T-cell (primary cell): ENCODE results near the gene HSD17B2. TPM values are rescaled to one million over a fixed set of nuclear protein-coding genes. Genes with fewer than 3 reads are reported as not detected.

Source experiments
- ATAC-seq, 4 experiments: fragments of 200-7000 bp in 3 of 4; fragments of 150-1000 bp in 1 of 4; cut with Tn5 transposase; replicated peaks in 1 of 4; 1 replicate in 3 of 4; 2 replicates in 1 of 4; pipeline ENCODE4 v1.10.0; 2021; ENCODE audit warnings: moderate library complexity in 3 of 4, mild to moderate bottlenecking in 2 of 4, moderate number of reproducible peaks in 1 of 4
- CTCF ChIA-PET, 2 donors: fragments of 300-600 bp; sonication (Branson Sonifier 250); formaldehyde crosslinking; loops; one replicate each; lab custom pipeline; 2022; ENCODE audit warnings: antibody characterized with exemption in 2 of 2; lab: Charles Lee
- POLR2A ChIA-PET, 2 donors: fragments of 300-600 bp; sonication (Branson Sonifier 250); formaldehyde crosslinking; loops; one replicate each; lab custom pipeline; 2022; ENCODE audit warnings: antibody characterized with exemption in 2 of 2; lab: Charles Lee
- DNase-seq, 35 experiments: peaks; one replicate each; pipeline versions ENCODE4 v3.0.0 to v3.0.0-alpha.2; 2013 to 2023
- H3K27ac ChIP-seq: one replicate; pipeline ENCODE4 v1.5.1; 2013; ENCODE audit warnings: low read length
- H3K27me3 ChIP-seq, 2 experiments: replicated peaks in 1 of 2; 1 replicate in 1 of 2; 2 replicates in 1 of 2; pipeline versions ENCODE4 v1.6.1 to v1.7.0; 2013; ENCODE audit warnings: low read length in 1 of 2, mixed read lengths in 1 of 2; ENCODE audit not compliant: control insufficient read depth in 2 of 2, insufficient read depth in 2 of 2; ENCODE audit errors: extremely low read depth in 1 of 2
- H3K36me3 ChIP-seq, 2 donors: 1 replicate in 1 of 2; 2 replicates in 1 of 2; pipeline versions ENCODE4 v1.6.1 to v1.7.0; 2013; ENCODE audit warnings: low read length in 1 of 2; ENCODE audit not compliant: control insufficient read depth in 2 of 2, insufficient read depth in 1 of 2; ENCODE audit errors: extremely low read depth in 1 of 2
- H3K4me1 ChIP-seq, 2 experiments: 1 replicate in 1 of 2; 2 replicates in 1 of 2; pipeline versions ENCODE4 v1.6.1 to v1.7.0; 2013; ENCODE audit warnings: low read length in 2 of 2, mixed read lengths in 1 of 2; ENCODE audit not compliant: insufficient read depth in 2 of 2, control insufficient read depth in 1 of 2; ENCODE audit errors: extremely low read depth in 1 of 2
- H3K4me3 ChIP-seq, 2 donors: 1 replicate in 1 of 2; 2 replicates in 1 of 2; pipeline versions ENCODE4 v1.5.1 to v1.7.0; 2013; ENCODE audit warnings: mild to moderate bottlenecking in 2 of 2, low read length in 1 of 2, moderate library complexity in 1 of 2; ENCODE audit not compliant: control insufficient read depth in 1 of 2; ENCODE audit errors: extremely low read depth in 1 of 2
- H3K9me3 ChIP-seq: 2 replicates; pipeline ENCODE4 v1.7.0; 2013
- H3K27ac Mint-ChIP-seq, 2 donors: one replicate each; pipeline ENCODE4 v1.8.0; 2020 to 2021; ENCODE audit warnings: mild to moderate bottlenecking in 2 of 2, mixed read lengths in 2 of 2
- H3K27me3 Mint-ChIP-seq, 2 donors: one replicate each; pipeline ENCODE4 v1.8.0; 2021 to 2022; ENCODE audit warnings: mixed read lengths in 2 of 2
- H3K36me3 Mint-ChIP-seq: one replicate; pipeline ENCODE4 v1.8.0; 2021; ENCODE audit warnings: mixed read lengths
- H3K4me1 Mint-ChIP-seq, 3 donors: one replicate each; pipeline ENCODE4 v1.8.0; 2020 to 2022; ENCODE audit warnings: mixed read lengths in 3 of 3, mild to moderate bottlenecking in 1 of 3
- H3K4me3 Mint-ChIP-seq, 3 donors: one replicate each; pipeline ENCODE4 v1.8.0; 2020 to 2022; ENCODE audit warnings: mild to moderate bottlenecking in 3 of 3, mixed read lengths in 3 of 3, moderate library complexity in 3 of 3
- H3K9me3 Mint-ChIP-seq, 3 donors: one replicate each; pipeline ENCODE4 v1.8.0; 2020 to 2022; ENCODE audit warnings: mixed read lengths in 3 of 3
- WGBS: methylation state at CpG from one replicate; pipeline ENCODE4 v1.1.5; 2013; ENCODE audit warnings: missing lambda C conversion rate; ENCODE audit not compliant: insufficient coverage; 5-methylcytosine and 5-hydroxymethylcytosine counted together
- total RNA-seq, 35 experiments: library from RNA in 6 of 35; stranded (reverse) in 6 of 35; fragments of 120-200 nt in 1 of 35; gene quantifications; one replicate each; pipeline versions ENCODE4 v1.2.1 to v1.2.4 and lab custom pipeline; 2013 to 2026

Gene HSD17B2
- total RNA-seq, 5 donors from 2014 or later (not counting 1 experiment from before 2014, with no cell fraction given): not detected

DNA sequence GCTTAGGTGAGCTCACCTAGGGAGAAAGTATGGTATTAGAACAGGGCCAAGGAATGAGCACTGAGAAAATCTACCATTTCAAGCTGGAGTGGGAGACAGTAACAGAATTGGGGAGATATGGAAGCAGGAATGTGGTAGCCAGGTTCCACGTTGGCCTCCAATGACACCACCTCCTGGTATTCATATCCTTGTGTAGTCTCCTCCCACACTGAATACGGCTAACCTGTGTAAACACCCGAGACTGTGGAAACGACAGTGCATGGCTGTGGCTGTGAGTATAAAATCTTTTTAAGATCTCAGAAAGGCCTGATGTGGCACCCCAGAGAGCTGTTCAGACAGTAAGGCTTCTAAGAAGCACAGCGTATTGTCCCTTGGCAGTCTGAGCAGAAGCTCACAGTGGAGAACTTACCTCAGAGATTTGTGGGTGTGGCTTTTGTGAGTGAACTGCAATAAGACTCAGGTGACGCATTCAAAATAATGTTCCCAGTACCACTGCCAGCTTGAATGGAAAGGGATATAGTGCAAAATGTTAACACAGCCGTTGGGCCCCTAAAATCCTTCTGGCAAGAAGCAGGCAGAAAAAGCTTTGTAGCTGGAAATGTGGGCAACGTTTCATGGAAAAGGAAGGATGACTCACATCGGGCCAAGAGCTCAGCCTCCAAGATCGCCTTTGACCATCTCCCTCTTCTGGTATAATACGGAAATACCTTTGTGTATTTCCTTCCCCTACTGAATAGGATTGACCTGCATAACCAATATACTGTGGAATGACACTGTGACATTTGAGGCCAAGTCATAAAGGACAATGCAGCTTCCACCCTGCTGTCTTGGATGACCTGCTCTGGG is 38.2 kb upstream of the HSD17B2 start:
- H3K4me3 ChIP-seq: no peak overlapping the region
- peaks cover 3 to 37% of the 10 kb centered on the region in 2 donors for H3K36me3 ChIP-seq
- ATAC-seq: no peak
- no peaks in the 10 kb centered on the region for H3K27me3 ChIP-seq
- H3K9me3 ChIP-seq: no peaks in the 10 kb centered on the region
- no peak overlapping the region for H3K4me3 Mint-ChIP-seq
- no peak for DNase-seq
- H3K36me3 Mint-ChIP-seq: peaks cover 15% of the 10 kb centered on the region
- peaks cover 0 to 2% of the 10 kb centered on the region in 2 donors for H3K27me3 Mint-ChIP-seq
- no peak overlapping the region for H3K27ac ChIP-seq
- H3K4me1 Mint-ChIP-seq: peaks cover 0 to 4% (median 0%) of the 10 kb centered on the region in 3 donors
- no peak overlapping the region for H3K27ac Mint-ChIP-seq
- H3K4me1 ChIP-seq: no peaks in the 10 kb centered on the region
- ChIA-PET CTCF (no interaction called here), POLR2A (no interaction called here)
- WGBS: 82% methylated on average over 5 of the region's 11 CpGs
- no peaks in the 10 kb centered on the region for H3K9me3 Mint-ChIP-seq

DNA sequence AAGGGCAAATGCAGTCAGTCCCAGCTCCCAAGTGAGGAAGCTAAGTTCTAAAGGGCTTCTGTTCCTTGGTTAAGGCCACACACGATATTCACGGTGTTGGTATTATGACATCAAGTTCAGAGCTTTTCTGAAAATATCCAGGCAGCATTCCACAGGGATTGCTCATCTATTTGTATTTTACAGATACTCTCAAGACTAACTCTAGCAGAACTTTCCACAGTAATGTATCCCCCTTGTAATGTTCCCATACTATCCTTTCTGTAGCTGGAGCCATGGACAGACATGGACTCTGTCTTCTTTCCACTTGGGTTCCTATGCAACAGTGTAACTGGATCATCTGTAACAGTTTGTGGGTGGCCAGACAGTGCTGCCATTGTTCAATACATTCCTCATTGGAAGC is 37.3 kb upstream of the HSD17B2 start:
- Mint-ChIP-seq H3K4me1 (peaks cover 0 to 4% (median 0%) of the 10 kb centered on the region in 3 donors), H3K27me3 (peaks cover 0 to 3% of the 10 kb centered on the region in 2 donors), H3K4me3 (no peak overlapping the region), H3K27ac (no peak overlapping the region), H3K9me3 (no peaks in the 10 kb centered on the region), H3K36me3 (peaks cover 15% of the 10 kb centered on the region)
- H3K27ac ChIP-seq: no peak overlapping the region
- H3K36me3 ChIP-seq: peaks cover 3 to 39% of the 10 kb centered on the region in 2 donors
- ChIA-PET POLR2A (no interaction called here), CTCF (no interaction called here)
- DNase-seq (no peak), ATAC-seq (no peak)
- H3K9me3 ChIP-seq: no peaks in the 10 kb centered on the region
- no peaks in the 10 kb centered on the region for H3K4me1 ChIP-seq
- H3K4me3 ChIP-seq: no peak overlapping the region
- H3K27me3 ChIP-seq: no peaks in the 10 kb centered on the region
- WGBS: 100% methylated on average over 2 of the region's 2 CpGs

DNA sequence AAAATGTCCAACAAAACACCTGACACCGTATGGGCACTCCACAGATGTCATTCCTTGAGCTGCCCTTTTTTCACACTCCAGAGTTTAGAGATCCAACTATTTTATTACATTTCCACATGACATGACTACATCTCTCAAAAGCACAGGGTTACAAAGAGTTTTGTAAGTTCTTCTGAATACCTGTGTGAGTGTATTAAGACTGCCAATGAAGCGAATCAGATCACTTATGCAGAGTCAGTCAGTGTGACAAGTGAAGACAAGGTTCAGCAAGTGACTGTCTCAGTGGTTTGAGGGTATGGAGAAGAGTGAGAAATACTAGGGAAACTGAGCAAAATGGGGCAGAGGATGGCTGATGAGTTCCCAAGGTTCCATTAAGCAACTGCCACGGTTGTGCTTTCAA is 32.2 kb upstream of the HSD17B2 start:
- DNase-seq (no peak), ATAC-seq (no peak)
- Histone ChIP-seq H3K4me3 (no peak overlapping the region), H3K9me3 (no peaks in the 10 kb centered on the region), H3K36me3 (peaks cover 0 to 32% of the 10 kb centered on the region in 2 donors), H3K27ac (no peak overlapping the region), H3K27me3 (no peaks in the 10 kb centered on the region), H3K4me1 (no peaks in the 10 kb centered on the region)
- Mint-ChIP-seq H3K27ac (no peak overlapping the region), H3K36me3 (peaks cover 19% of the 10 kb centered on the region), H3K4me1 (peaks cover 0 to 11% (median 7%) of the 10 kb centered on the region in 3 donors), H3K27me3 (peaks cover 0 to 3% of the 10 kb centered on the region in 2 donors), H3K4me3 (no peak overlapping the region), H3K9me3 (peaks cover 0 to under 1% (median 0%) of the 10 kb centered on the region in 3 donors)
- CTCF ChIA-PET: no interaction called here
- POLR2A ChIA-PET: no interaction called here
- WGBS: 87% methylated on average over 3 of the region's 3 CpGs

DNA sequence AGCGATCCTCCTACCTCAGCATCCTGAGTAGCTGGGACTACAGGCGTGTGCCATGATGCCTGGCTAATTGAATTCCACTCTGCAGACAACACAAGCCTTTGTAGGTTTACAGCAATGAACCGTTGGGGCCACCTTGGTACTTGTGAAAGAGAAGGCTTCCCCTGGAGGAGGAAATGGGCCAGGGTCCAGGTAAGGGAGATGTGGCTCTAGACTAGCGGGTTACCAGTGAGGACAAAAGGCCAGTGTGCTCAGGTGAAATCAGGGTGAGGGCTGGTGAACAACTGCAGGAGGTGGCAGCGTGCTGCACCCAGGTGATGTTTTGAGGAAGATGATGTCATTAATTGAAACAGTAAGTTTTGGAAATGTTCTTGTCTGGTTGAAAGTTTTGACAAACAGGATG is 30.5 kb upstream of the HSD17B2 start:
- WGBS: 93% methylated on average over 3 of the region's 5 CpGs
- no peak for ATAC-seq

DNA sequence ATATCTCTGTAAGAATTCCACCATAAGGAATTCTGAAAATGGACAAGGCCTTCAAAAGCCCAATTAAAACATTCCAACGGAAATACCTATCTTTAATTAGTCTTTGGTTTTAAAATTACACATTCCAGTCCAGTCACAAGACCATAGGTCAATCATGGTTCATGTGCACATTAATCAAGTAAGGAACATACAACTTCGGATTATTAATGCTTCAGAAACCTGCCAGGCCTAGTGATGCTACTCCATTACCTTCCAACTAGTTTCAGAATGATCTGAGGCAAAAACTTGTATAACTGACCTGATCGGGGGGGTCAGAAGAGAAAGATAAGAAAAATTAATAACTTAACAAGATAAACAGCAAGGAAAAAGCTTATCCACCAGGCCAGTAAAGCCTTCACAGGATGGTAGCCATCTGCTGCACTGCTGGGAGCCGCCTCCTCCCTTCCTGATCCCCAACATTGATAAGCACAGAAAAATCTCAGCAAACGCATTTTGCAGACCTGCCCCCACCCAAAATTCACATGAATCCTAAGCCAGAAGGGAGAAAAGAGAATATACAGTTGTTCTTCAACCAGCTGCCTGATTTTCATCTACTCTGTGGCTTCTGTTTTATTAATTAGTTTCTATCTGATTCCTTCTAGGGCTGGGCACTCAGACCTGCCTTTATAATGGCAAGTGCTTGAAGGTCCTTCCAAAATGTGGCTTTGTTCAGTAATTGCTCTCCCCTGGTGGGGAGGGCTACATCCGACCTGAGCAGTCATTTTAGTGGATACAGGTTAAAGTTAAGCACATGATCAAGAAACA is 29.8 kb upstream of the HSD17B2 start:
- H3K36me3 Mint-ChIP-seq: peaks cover 22% of the 10 kb centered on the region
- H3K27ac Mint-ChIP-seq: no peak overlapping the region
- no peak overlapping the region for H3K4me3 ChIP-seq
- peaks cover 0 to 8% (median 0%) of the 10 kb centered on the region in 3 donors for H3K9me3 Mint-ChIP-seq
- no peaks in the 10 kb centered on the region for H3K4me1 ChIP-seq
- no peak overlapping the region for H3K27ac ChIP-seq
- 100% methylated on average over 1 of the region's 6 CpGs for WGBS
- DNase-seq (no peak), ATAC-seq (no peak)
- ChIA-PET POLR2A (no interaction called here), CTCF (interaction anchor here in 1 of 2 donors (0.5 kb wide), 1 partner anchor 112 kb away, joined by 3 read pairs; no protein-coding TSS in a partner anchor)
- no peaks in the 10 kb centered on the region for H3K27me3 ChIP-seq
- H3K4me3 Mint-ChIP-seq: no peak overlapping the region
- H3K27me3 Mint-ChIP-seq: peaks cover 0 to 3% of the 10 kb centered on the region in 2 donors
- peaks cover 0 to 10% of the 10 kb centered on the region in 2 donors for H3K36me3 ChIP-seq
- peaks cover 0 to 20% (median 7%) of the 10 kb centered on the region in 3 donors for H3K4me1 Mint-ChIP-seq
- no peaks in the 10 kb centered on the region for H3K9me3 ChIP-seq

More for the DNA sequence above, 30.5 kb upstream of the HSD17B2 start:
- Mint-ChIP-seq H3K27me3 (peaks cover 0 to 3% of the 10 kb centered on the region in 2 donors), H3K4me1 (peaks cover 0 to 16% (median 7%) of the 10 kb centered on the region in 3 donors), H3K27ac (peak overlapping the region in 1 of 2 donors; percentile 13), H3K4me3 (no peak overlapping the region), H3K9me3 (peaks cover 0 to 8% (median 0%) of the 10 kb centered on the region in 3 donors), H3K36me3 (peaks cover 23% of the 10 kb centered on the region)
- H3K4me3 ChIP-seq: no peak overlapping the region
- ChIA-PET CTCF (no interaction called here), POLR2A (no interaction called here)
- no peaks in the 10 kb centered on the region for H3K4me1 ChIP-seq
- no peaks in the 10 kb centered on the region for H3K9me3 ChIP-seq
- peaks cover 0 to 16% of the 10 kb centered on the region in 2 donors for H3K36me3 ChIP-seq
- DNase-seq: no peak
- no peaks in the 10 kb centered on the region for H3K27me3 ChIP-seq
- no peak overlapping the region for H3K27ac ChIP-seq

DNA sequence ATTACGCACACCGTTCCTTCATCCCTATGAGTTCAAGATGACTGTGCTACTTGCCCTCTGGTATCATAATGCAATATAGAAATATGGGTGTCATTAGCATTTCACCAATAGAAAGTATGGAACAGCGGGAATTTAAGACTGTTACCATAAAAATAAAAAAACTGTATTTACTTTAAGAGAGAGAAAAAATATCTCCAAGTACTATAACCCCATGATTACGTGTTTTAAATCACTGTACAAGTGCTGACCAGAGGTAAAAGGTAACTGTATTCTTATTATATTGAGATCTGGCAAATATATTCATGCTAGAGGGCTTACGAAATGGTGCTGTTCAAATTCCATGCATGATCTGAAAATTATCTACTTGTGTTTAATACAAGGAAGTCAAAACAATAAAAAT is 29.0 kb upstream of the HSD17B2 start:
- DNase-seq (no peak), ATAC-seq (no peak)
- ChIA-PET POLR2A (no interaction called here), CTCF (interaction anchor here in 1 of 2 donors (0.5 kb wide), 1 partner anchor 113 kb away, joined by 3 read pairs; no protein-coding TSS in a partner anchor)
- H3K4me1 Mint-ChIP-seq: peaks cover 6 to 27% (median 15%) of the 10 kb centered on the region in 3 donors
- H3K27me3 Mint-ChIP-seq: peaks cover 0 to 10% of the 10 kb centered on the region in 2 donors
- Histone ChIP-seq H3K4me3 (no peak overlapping the region), H3K27me3 (no peaks in the 10 kb centered on the region), H3K9me3 (no peaks in the 10 kb centered on the region), H3K36me3 (peaks cover 0 to 7% of the 10 kb centered on the region in 2 donors), H3K4me1 (peaks cover 3 to 7% of the 10 kb centered on the region in 2 experiments), H3K27ac (no peak overlapping the region)
- peaks cover 0 to 8% (median 0%) of the 10 kb centered on the region in 3 donors for H3K9me3 Mint-ChIP-seq
- peaks cover 22% of the 10 kb centered on the region for H3K36me3 Mint-ChIP-seq
- no CpG with 5 or more reads among the region's 5 CpGs for WGBS
- no peak overlapping the region for H3K27ac Mint-ChIP-seq
- no peak overlapping the region for H3K4me3 Mint-ChIP-seq
